Liver (tissue), 9 donors: ENCODE data around the gene TRIM71. TPM values are rescaled to one million over a fixed set of nuclear protein-coding genes. Genes with fewer than 3 reads are reported as not detected.

Source experiments
- DNase-seq: peaks from one replicate; pipeline ENCODE4 v3.0.0-alpha.2; 2017; ENCODE audit warnings: low spot score
- H3K27ac ChIP-seq, 2 donors: one replicate each; pipeline ENCODE4 v1.7.0; 2013; ENCODE audit warnings: inconsistent platforms in 2 of 2, low read length in 2 of 2, control low read depth in 1 of 2, low read depth in 1 of 2, mild to moderate bottlenecking in 1 of 2
- H3K27me3 ChIP-seq, 4 donors: one replicate each; pipeline versions ENCODE4 v1.6.1 to v1.7.0; 2013; ENCODE audit warnings: low read length in 3 of 4, inconsistent platforms in 1 of 4, mild to moderate bottlenecking in 1 of 4, moderate library complexity in 1 of 4; ENCODE audit not compliant: control insufficient read depth in 4 of 4, insufficient read depth in 4 of 4
- H3K36me3 ChIP-seq, 4 donors: one replicate each; pipeline versions ENCODE4 v1.6.1 to v1.7.0; 2013; ENCODE audit warnings: low read length in 3 of 4, mild to moderate bottlenecking in 3 of 4, low read depth in 1 of 4, moderate library complexity in 1 of 4; ENCODE audit not compliant: control insufficient read depth in 4 of 4, insufficient read depth in 3 of 4
- H3K4me1 ChIP-seq, 4 donors: one replicate each; pipeline versions ENCODE4 v1.6.1 to v1.7.0; 2013; ENCODE audit warnings: low read length in 3 of 4, mild to moderate bottlenecking in 3 of 4, moderate library complexity in 1 of 4; ENCODE audit not compliant: control insufficient read depth in 4 of 4, insufficient read depth in 4 of 4
- H3K4me3 ChIP-seq, 3 donors: one replicate each; pipeline versions ENCODE4 v1.6.1 to v1.7.0; 2013; ENCODE audit warnings: low read length in 3 of 3, control low read depth in 1 of 3, low read depth in 1 of 3, mild to moderate bottlenecking in 1 of 3
- H3K9ac ChIP-seq, 2 donors: one replicate each; pipeline ENCODE4 v1.7.0; 2013; ENCODE audit warnings: low read length in 2 of 2, mild to moderate bottlenecking in 2 of 2, moderate library complexity in 2 of 2, control low read depth in 1 of 2, low read depth in 1 of 2
- H3K9me3 ChIP-seq, 4 donors: one replicate each; pipeline versions ENCODE4 v1.6.1 to v1.7.0; 2013; ENCODE audit warnings: low read length in 3 of 4; ENCODE audit not compliant: control insufficient read depth in 4 of 4
- EGR1 ChIP-seq, 2 donors: IDR thresholded peaks; 2 replicates each; pipeline ENCODE4 v1.6.1; 2016 to 2018; ENCODE audit warnings: antibody characterized with exemption in 2 of 2, low read depth in 2 of 2
- GABPA ChIP-seq, 2 donors: IDR thresholded peaks in 1 of 2; conservative IDR thresholded peaks in 1 of 2; 2 replicates each; pipeline ENCODE4 v1.6.1; 2016; ENCODE audit warnings: antibody characterized with exemption in 2 of 2, mild to moderate bottlenecking in 1 of 2, moderate library complexity in 1 of 2
- HNF4A ChIP-seq, 2 donors: conservative IDR thresholded peaks; 2 replicates each; pipeline ENCODE4 v1.6.1; 2016; ENCODE audit warnings: antibody characterized with exemption in 2 of 2, mild to moderate bottlenecking in 2 of 2
- HNF4G ChIP-seq: IDR thresholded peaks from 2 replicates; pipeline ENCODE4 v1.6.1; 2016; ENCODE audit warnings: antibody characterized with exemption
- JUND ChIP-seq, 2 donors: IDR thresholded peaks; 2 replicates each; pipeline ENCODE4 v1.6.1; 2016; ENCODE audit warnings: antibody characterized with exemption in 2 of 2
- NR2F2 ChIP-seq: IDR thresholded peaks from 2 replicates; pipeline ENCODE4 v1.6.1; 2016; ENCODE audit warnings: antibody characterized with exemption
- RAD21 ChIP-seq, 2 donors: IDR thresholded peaks; 2 replicates each; pipeline ENCODE4 v1.6.1; 2016; ENCODE audit warnings: antibody characterized with exemption in 2 of 2, mild to moderate bottlenecking in 2 of 2
- TAF1 ChIP-seq: conservative IDR thresholded peaks from 2 replicates; pipeline ENCODE4 v1.6.1; 2016; ENCODE audit warnings: antibody characterized with exemption, mild to moderate bottlenecking
- ZBTB33 ChIP-seq: IDR thresholded peaks from 2 replicates; pipeline ENCODE4 v1.6.1; 2016; ENCODE audit warnings: antibody characterized with exemption
- WGBS: extraction: QIAGEN DNeasy Blood & Tissue Kit; methylation state at CpG from one replicate; pipeline ENCODE4 v1.1.7; 2013; 5-methylcytosine and 5-hydroxymethylcytosine counted together
- polyA plus RNA-seq, 2 donors: library from polyadenylated mRNA; stranded (reverse) in 1 of 2; unstranded in 1 of 2; fragments of 200-250 nt in 1 of 2; fragments of >200 nt in 1 of 2; fragmentation: Nextera tagmentation in 1 of 2; extraction: Ambion mirVana in 1 of 2; gene quantifications; one replicate each; pipeline versions ENCODE4 v1.2.1 to v1.2.3, GENCODE V29; 2013 to 2015
- total RNA-seq, 2 donors: library from RNA; depleted of rRNA; stranded (reverse); fragments of >200 nt; gene quantifications; one replicate each; pipeline ENCODE4 v1.2.3, GENCODE V29; 2014
- TF ChIP-seq, protein P1 (sequence below): IDR thresholded peaks from 2 replicates; pipeline ENCODE4 v1.6.1; 2016; ENCODE audit warnings: antibody characterized with exemption
- TF ChIP-seq, protein P2 (sequence below): IDR thresholded peaks from 2 replicates; pipeline ENCODE4 v1.6.1; 2016; ENCODE audit warnings: antibody characterized with exemption, mild to moderate bottlenecking
- donor health status: healthy.
- donor health status: healthy.
- donor health status: healthy.
- donor health status: healthy.
- donor health status: healthy.

The TRIM71 gene
- total and polyA plus RNA-seq, 4 donors = under 0.01 to 9.1 TPM; not detected in 2

GRCh38 chr3:32899265-32899664 is 81.5 kb downstream of the TRIM71 start:
- TF ChIP-seq GABPA (IDR thresholded peaks at IDR 0.05 in 1 of 2, conservative IDR thresholded peaks at IDR 0.05 in 1 of 2) (no peak), ZBTB33 (no peak), RAD21 (IDR thresholded peaks at IDR 0.05) (no peak), NR2F2 (no peak), JUND (IDR thresholded peaks at IDR 0.05) (no peak), TAF1 (no peak)
- TF ChIP-seq, protein P1, sequence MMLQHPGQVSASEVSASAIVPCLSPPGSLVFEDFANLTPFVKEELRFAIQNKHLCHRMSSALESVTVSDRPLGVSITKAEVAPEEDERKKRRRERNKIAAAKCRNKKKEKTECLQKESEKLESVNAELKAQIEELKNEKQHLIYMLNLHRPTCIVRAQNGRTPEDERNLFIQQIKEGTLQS = no peak
- TF ChIP-seq, protein P2, sequence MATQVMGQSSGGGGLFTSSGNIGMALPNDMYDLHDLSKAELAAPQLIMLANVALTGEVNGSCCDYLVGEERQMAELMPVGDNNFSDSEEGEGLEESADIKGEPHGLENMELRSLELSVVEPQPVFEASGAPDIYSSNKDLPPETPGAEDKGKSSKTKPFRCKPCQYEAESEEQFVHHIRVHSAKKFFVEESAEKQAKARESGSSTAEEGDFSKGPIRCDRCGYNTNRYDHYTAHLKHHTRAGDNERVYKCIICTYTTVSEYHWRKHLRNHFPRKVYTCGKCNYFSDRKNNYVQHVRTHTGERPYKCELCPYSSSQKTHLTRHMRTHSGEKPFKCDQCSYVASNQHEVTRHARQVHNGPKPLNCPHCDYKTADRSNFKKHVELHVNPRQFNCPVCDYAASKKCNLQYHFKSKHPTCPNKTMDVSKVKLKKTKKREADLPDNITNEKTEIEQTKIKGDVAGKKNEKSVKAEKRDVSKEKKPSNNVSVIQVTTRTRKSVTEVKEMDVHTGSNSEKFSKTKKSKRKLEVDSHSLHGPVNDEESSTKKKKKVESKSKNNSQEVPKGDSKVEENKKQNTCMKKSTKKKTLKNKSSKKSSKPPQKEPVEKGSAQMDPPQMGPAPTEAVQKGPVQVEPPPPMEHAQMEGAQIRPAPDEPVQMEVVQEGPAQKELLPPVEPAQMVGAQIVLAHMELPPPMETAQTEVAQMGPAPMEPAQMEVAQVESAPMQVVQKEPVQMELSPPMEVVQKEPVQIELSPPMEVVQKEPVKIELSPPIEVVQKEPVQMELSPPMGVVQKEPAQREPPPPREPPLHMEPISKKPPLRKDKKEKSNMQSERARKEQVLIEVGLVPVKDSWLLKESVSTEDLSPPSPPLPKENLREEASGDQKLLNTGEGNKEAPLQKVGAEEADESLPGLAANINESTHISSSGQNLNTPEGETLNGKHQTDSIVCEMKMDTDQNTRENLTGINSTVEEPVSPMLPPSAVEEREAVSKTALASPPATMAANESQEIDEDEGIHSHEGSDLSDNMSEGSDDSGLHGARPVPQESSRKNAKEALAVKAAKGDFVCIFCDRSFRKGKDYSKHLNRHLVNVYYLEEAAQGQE = no peak
- no peaks in the 10 kb centered on the region for H3K9me3 ChIP-seq
- H3K36me3 ChIP-seq = no peaks in the 10 kb centered on the region
- peaks cover 0 to 4% (median 0%) of the 10 kb centered on the region in 4 donors for H3K4me1 ChIP-seq
- 95% methylated on average over 2 of the region's 2 CpGs for WGBS
- H3K9ac ChIP-seq = no peak overlapping the region
- H3K27me3 ChIP-seq = peaks cover 0 to 10% (median 0%) of the 10 kb centered on the region in 4 donors
- no peak overlapping the region for H3K4me3 ChIP-seq
- DNase-seq = no peak
- H3K27ac ChIP-seq = no peak overlapping the region

DNA sequence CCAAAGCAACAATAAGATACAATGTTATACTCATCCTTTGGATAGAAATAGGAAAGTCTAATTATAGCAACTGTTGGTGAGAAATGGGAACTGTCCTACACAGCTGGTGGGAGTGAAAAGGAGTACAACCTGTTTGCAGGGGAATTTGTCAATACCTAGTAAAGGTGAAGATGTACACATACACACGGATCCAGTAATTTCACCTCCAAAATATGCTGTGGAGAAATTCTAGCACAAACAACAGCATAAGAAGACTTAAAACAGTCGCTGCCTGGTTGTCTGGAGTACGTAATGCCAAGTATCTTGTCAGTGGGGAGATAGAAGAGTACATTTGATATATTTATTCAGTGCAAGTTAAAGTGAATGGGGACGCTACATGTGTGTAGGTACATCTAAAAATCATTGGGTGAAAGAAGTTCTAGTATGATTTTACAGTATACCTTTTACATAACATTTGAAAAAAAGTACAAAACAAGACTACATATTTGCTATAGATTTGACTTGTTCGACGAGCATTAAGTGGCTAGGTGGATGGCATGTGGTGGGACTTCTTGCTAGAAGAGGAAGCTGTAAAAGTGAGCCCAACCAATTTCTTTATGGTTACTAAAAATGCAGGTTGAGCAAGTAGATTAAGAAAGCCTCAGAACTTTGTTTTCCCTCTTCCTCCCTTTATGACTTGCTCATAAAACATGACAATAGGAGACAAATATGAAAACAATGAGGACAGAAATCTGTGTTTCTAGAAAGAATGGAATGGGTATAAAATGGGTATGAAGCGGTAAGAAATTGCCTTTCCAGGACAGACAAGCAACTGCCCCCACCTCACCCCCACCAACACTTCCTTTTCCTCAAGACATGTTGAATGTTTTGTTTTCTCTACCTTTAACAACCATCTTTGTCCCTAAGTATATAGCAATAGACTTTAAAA is 83.5 kb downstream of the TRIM71 start:
- Histone ChIP-seq H3K9ac (no peak overlapping the region), H3K27me3 (peaks cover 0 to 7% (median 0%) of the 10 kb centered on the region in 4 donors), H3K27ac (no peak overlapping the region), H3K4me3 (no peak overlapping the region), H3K4me1 (peaks cover 0 to 4% (median 0%) of the 10 kb centered on the region in 4 donors), H3K9me3 (no peaks in the 10 kb centered on the region), H3K36me3 (no peaks in the 10 kb centered on the region)
- 68% methylated on average over 7 of the region's 7 CpGs for WGBS
- TF ChIP-seq EGR1 (IDR thresholded peaks at IDR 0.05; ENCODE audit: low read depth in 2 of 2) (no peak), HNF4G (no peak), TAF1 (no peak), HNF4A (conservative IDR thresholded peaks at IDR 0.05) (no peak)
- TF ChIP-seq, protein P1 = no peak
- no peak for DNase-seq
